HG03575 (cell line): ENCODE measurements around the gene COL5A3.
"Not testable (repeated sequence)": the region's sequence is repeated elsewhere in the genome, so short reads cannot be mapped to it uniquely, and the experiment has no call there.

Source experiments
- ATAC-seq: cut with Tn5 transposase; IDR thresholded peaks from one replicate; pipeline ENCODE4 v1.9.1; 2021; ENCODE audit not compliant: unreplicated experiment, insufficient number of reproducible peaks, low FRiP score; ENCODE audit errors: extremely low read depth

COL5A3 gene

GRCh38 chr19:10010247-10010691 is at the start of gene COL5A3:
COL5A3 (minus strand) TSS chr19:10010504; CDS start chr19:10010385, 119 bp downstream.
- no peak for ATAC-seq

GRCh38 chr19:10052602-10053360 is 42.5 kb upstream of the COL5A3 start:
- no peak for ATAC-seq

- ATAC-seq = no peak
These were observed 39.3 kb upstream of the COL5A3 start for GRCh38 chr19:10049626-10050025.

- ATAC-seq = no peak
These were observed 35.1 kb upstream of the COL5A3 start for GRCh38 chr19:10045371-10045770.

GRCh38 chr19:10044390-10044789 is 34.1 kb upstream of the COL5A3 start:
- no peak for ATAC-seq

GRCh38 chr19:10043286-10043927 is 33.1 kb upstream of the COL5A3 start:
- no peak for ATAC-seq

GRCh38 chr19:10037809-10038208 is 27.5 kb upstream of the COL5A3 start:
- ATAC-seq = no peak

GRCh38 chr19:10037367-10037766 is 27.1 kb upstream of the COL5A3 start:
- no peak for ATAC-seq

GRCh38 chr19:10036601-10037071 is 26.3 kb upstream of the COL5A3 start:
- ATAC-seq = no peak

- no peak for ATAC-seq
These were observed 23.3 kb upstream of the COL5A3 start for GRCh38 chr19:10033614-10034013.

- no peak for ATAC-seq
These were observed 17.1 kb upstream of the COL5A3 start for GRCh38 chr19:10027158-10027997.

GRCh38 chr19:10026744-10027143 is 16.4 kb upstream of the COL5A3 start:
- no peak for ATAC-seq

- not testable (repeated sequence) for ATAC-seq
These were observed 12.8 kb upstream of the COL5A3 start for GRCh38 chr19:10023096-10023495.

- no peak for ATAC-seq
These were observed 11.6 kb upstream of the COL5A3 start for GRCh38 chr19:10021863-10022262.

- ATAC-seq = no peak
These were observed 11.1 kb upstream of the COL5A3 start for GRCh38 chr19:10021446-10021845.

- ATAC-seq = no peak
These were observed 10.5 kb upstream of the COL5A3 start for GRCh38 chr19:10020851-10021250.

- ATAC-seq = no peak
These were observed 8.9 kb upstream of the COL5A3 start for GRCh38 chr19:10019246-10019645.

GRCh38 chr19:10018786-10019185 is 8.5 kb upstream of the COL5A3 start:
- ATAC-seq = no peak

GRCh38 chr19:10018263-10018662 is 8.0 kb upstream of the COL5A3 start:
- ATAC-seq = no peak
